Head of caudate nucleus (tissue), 42 donors: ENCODE data around the gene STYXL2.

Source experiments
- DNase-seq, 42 donors: peaks; one replicate each; pipeline versions ENCODE4 v3.0.0 to v3.0.0-alpha.2; 2020 to 2021; ENCODE audit warnings: mixed read lengths in 7 of 42
- intact Hi-C: fragments of 100-400 bp; cut with DNase I; formaldehyde crosslinking; loops from one replicate; pipeline ENCODE4 v1.15.0; 2022

STYXL2 gene

DNA sequence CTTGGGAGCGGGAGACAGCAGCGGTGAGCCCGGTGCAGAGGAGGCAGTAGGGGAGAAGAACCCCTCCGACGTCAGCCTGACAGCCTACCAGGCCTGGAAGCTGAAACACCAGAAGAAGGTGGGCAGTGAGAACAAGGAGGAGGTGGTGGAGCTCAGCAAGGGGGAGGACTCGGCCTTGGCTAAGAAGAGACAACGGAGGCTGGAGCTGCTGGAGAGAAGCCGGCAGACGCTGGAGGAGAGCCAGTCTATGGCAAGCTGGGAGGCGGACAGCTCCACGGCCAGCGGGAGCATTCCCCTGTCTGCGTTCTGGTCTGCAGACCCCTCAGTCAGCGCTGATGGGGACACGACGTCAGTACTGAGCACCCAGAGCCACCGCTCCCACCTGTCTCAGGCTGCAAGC, 32.9 kb downstream of the STYXL2 start:
- DNase-seq: no peak
- intact Hi-C loops: no loop called here

DNA sequence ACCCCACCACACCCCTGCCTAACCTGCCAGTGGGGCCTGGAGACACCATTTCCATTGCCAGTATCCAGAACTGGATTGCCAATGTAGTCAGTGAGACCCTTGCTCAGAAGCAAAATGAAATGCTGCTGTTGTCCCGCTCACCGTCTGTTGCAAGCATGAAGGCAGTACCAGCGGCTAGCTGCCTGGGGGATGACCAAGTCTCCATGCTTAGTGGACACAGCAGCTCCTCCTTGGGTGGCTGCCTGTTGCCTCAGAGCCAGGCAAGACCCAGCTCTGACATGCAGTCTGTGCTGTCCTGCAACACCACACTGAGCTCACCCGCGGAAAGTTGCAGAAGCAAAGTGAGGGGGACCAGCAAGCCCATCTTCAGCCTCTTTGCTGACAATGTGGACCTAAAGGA, 33.4 kb downstream of the STYXL2 start:
- DNase-seq: no peak
- intact Hi-C loops: no loop called here

- intact Hi-C loops: no loop called here
Measured at GRCh38 chr1:167127661-167128060, 33.8 kb downstream of the STYXL2 start.

GRCh38 chr1:167128261-167129227, 34.7 kb downstream of the STYXL2 start:
- intact Hi-C loops: no loop called here

More at GRCh38 chr1:167127661-167128060, 33.8 kb downstream of the STYXL2 start:
- no peak for DNase-seq

GRCh38 chr1:167130829-167131510, 37.1 kb downstream of the STYXL2 start:
- intact Hi-C loops: no loop called here
- DNase-seq: peak in 1 of 42 donors; percentile 4

More at GRCh38 chr1:167128261-167129227, 34.7 kb downstream of the STYXL2 start:
- peak in 1 of 42 donors; percentile 22 for DNase-seq

- intact Hi-C loops: no loop called here
- DNase-seq: peak in 1 of 42 donors; percentile 12
Measured at GRCh38 chr1:167132301-167133010, 38.6 kb downstream of the STYXL2 start.

GRCh38 chr1:167135281-167135840, 41.5 kb downstream of the STYXL2 start:
- intact Hi-C loops: no loop called here
- DNase-seq: peak in 1 of 42 donors; percentile 16

GRCh38 chr1:167136191-167136614, 42.3 kb downstream of the STYXL2 start:
- DNase-seq: peak in 1 of 42 donors; percentile 49
- intact Hi-C loops: no loop called here

DNA sequence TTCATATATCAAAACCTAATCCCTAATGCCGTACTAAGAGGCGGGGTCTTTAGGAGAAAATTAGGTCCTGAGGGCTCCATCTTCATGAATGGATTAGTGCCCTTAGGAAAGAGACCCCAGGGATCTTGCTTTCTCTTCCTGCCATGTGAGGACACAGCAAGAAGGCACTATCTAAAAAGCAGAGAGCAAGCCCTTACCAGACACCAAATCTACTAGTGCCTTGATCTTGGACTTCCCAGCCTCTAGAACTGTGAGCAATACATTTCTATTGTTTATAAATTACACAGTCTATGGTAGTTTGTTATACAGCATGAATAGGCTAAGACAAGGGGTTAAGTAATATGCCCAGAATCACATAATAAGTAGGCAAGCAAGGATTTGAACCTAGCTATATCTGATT, 42.9 kb downstream of the STYXL2 start:
- intact Hi-C loops: no loop called here
- no peak for DNase-seq

DNA sequence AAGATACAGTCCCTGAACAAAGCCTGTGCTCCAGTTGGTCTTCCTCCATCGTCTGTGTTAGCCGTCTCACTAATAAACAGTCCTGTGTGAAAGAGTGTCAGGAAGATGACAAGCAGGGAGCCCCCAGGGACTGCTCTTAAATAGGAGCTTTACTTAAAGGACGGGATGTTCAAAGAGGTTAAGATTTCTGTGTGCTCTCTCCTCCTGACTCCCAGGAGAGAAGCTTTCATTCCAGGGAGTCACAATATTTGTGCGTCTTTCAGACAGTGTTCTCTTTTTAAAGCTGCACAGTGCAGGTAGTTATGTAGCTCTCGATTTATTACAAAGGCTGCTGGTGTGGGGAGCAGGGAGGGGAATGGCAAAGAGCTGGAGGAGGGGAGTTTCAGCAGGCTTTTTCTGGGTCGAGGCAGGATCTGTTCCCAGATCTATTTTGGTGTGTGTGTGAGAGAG, 43.5 kb downstream of the STYXL2 start:
- intact Hi-C loops: no loop called here
- DNase-seq: peak in 25 of 42 donors; percentile 5 to 74 (median 37)

DNA sequence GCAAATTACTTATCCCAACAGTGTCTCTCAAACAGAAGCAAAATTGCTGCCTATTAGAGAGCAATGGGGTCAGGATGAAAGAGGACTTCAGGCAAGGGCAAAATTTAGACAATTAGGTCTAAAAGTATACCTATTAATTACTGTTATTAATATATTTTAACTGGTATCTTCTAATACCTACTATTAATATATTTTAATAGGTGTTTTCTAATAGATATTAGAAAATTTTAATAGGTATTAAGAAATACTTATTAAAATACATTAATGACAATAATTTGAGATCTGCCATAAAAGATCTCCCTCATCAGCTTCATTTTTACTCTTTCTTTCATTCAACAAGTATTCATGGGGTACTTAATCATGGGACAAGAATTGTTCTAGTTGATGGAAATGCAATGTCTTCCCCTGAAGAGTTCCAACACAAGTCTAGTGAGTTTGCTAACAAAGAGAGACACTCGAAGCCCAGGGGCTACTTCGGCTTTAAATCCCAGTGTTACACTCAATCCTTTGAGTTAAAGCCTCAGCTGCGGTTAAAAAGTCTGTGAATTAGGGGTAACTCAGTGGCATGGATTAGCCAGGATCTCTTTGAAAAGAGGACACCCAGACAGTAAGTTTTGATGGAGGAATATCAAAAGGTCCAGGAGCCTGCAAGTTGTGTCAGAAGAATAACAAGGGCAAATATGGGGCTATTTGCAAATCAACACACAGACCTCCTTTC, 44.1 kb downstream of the STYXL2 start:
- DNase-seq: no peak
- intact Hi-C loops: no loop called here

DNA sequence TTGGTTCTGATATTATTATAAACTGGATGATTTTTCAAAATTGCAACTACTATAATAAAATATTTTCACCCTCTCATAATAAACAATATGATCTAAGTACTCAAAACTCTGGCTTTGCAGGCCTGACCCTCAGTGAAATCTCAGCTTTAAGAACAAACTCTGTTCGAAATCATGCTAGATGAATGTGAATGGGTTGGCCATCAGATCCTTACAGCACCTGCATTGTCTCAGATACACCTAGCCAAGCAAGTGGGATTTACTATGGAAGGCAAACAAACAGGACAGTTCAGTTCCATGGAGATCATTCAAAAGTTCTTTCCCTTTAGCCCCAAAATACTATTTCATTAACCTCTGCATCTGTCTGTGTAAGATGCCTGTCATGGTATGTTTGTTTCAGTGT, 44.8 kb downstream of the STYXL2 start:
- no peak for DNase-seq
- intact Hi-C loops: no loop called here

GRCh38 chr1:167141963-167142362, 48.1 kb downstream of the STYXL2 start:
- intact Hi-C loops: no loop called here
- no peak for DNase-seq
